ENCODE results near the gene GABBR2. TPM values are rescaled to one million over a fixed set of nuclear protein-coding genes. Genes with fewer than 3 reads are reported as not detected.

The GABBR2 gene
- total RNA-seq, 4 donors from 2014 or later: 2.4 to 13.6 (median 10.0) TPM

GRCh38 chr9:98254228-98255060 lies 454.3 kb downstream of the GABBR2 start:
- H3K36me3 ChIP-seq: no peaks in the 10 kb centered on the region
- H3K9me3 ChIP-seq: no peaks in the 10 kb centered on the region
- H3K27ac ChIP-seq: peak overlapping the region in 2 of 3 donors; percentile 50 to 95
- peaks cover 24 to 59% of the 10 kb centered on the region in 2 donors for H3K4me1 ChIP-seq
- intact Hi-C loops (cut with DNase I): no loop called here
- H3K27me3 ChIP-seq: no peaks in the 10 kb centered on the region
- TF ChIP-seq CTCF (IDR thresholded peaks at IDR 0.05) (no peak), POLR2A (IDR thresholded peaks at IDR 0.05) (no peak)
- H3K4me3 ChIP-seq (replicated peaks in 1 of 3): peak overlapping the region; percentile 34 to 81 (median 80)
- WGBS, 2 donors: 37 to 39% methylated on average over 5 of the region's 5 CpGs
- DNase-seq: no peak

- H3K36me3 ChIP-seq: no peaks in the 10 kb centered on the region
- peak in 1 of 2 donors; percentile 39 for DNase-seq
- H3K9me3 ChIP-seq: no peaks in the 10 kb centered on the region
- H3K4me1 ChIP-seq: peaks cover 33 to 68% of the 10 kb centered on the region in 2 donors
- WGBS, 2 donors: 75 to 78% methylated on average over 3 of the region's 3 CpGs
- no peaks in the 10 kb centered on the region for H3K27me3 ChIP-seq
- TF ChIP-seq CTCF (IDR thresholded peaks at IDR 0.05): no peak
- TF ChIP-seq POLR2A (IDR thresholded peaks at IDR 0.05): no peak
- intact Hi-C loops (cut with DNase I): no loop called here
- H3K4me3 ChIP-seq (replicated peaks in 1 of 3): no peak overlapping the region
- H3K27ac ChIP-seq: peak overlapping the region in 1 of 3 donors; percentile 47
Observed at GRCh38 chr9:98253565-98253964, 455.2 kb downstream of the GABBR2 start.

GRCh38 chr9:98251551-98251950 lies 457.2 kb downstream of the GABBR2 start:
- peak overlapping the region in 1 of 3 donors; percentile 34 for H3K27ac ChIP-seq
- H3K4me3 ChIP-seq (replicated peaks in 1 of 3): no peak overlapping the region
- H3K27me3 ChIP-seq: no peaks in the 10 kb centered on the region
- 92 to 96% methylated on average over 2 to 9 of the region's 9 CpGs for WGBS, 2 donors
- H3K9me3 ChIP-seq: no peaks in the 10 kb centered on the region
- H3K36me3 ChIP-seq: no peaks in the 10 kb centered on the region
- H3K4me1 ChIP-seq: peaks cover 36 to 84% of the 10 kb centered on the region in 2 donors
- intact Hi-C loops (cut with DNase I): no loop called here
- no peak for DNase-seq
- TF ChIP-seq POLR2A (IDR thresholded peaks at IDR 0.05) (no peak), CTCF (IDR thresholded peaks at IDR 0.05) (no peak)

GRCh38 chr9:98249771-98250170 lies 459.0 kb downstream of the GABBR2 start:
- Histone ChIP-seq H3K27me3 (no peaks in the 10 kb centered on the region), H3K36me3 (no peaks in the 10 kb centered on the region), H3K4me3 (replicated peaks in 1 of 3) (no peak overlapping the region), H3K9me3 (no peaks in the 10 kb centered on the region), H3K27ac (peak overlapping the region in 2 of 3 donors; percentile 4 to 92), H3K4me1 (peaks cover 30 to 90% of the 10 kb centered on the region in 2 donors)
- intact Hi-C loops (cut with DNase I): no loop called here
- no peak for TF ChIP-seq CTCF (IDR thresholded peaks at IDR 0.05)
- TF ChIP-seq POLR2A (IDR thresholded peaks at IDR 0.05): no peak
- WGBS, 2 donors: 74 to 88% methylated on average over 2 of the region's 2 CpGs
- DNase-seq: no peak
